Fibroblast of skin of abdomen (primary cell): ENCODE data around the gene TMEM163.

ENCODE experiments used
- DNase-seq: peaks from one replicate; pipeline ENCODE4 v3.0.0-alpha.2; 2013

TMEM163 gene

GRCh38 chr2:134690629-134691215 is 28.1 kb downstream of the TMEM163 start:
- no peak for DNase-seq

- DNase-seq: no peak
Measured at GRCh38 chr2:134689315-134689714, 29.5 kb downstream of the TMEM163 start.

GRCh38 chr2:134685967-134686366 is 32.8 kb downstream of the TMEM163 start:
- DNase-seq: no peak

GRCh38 chr2:134683561-134684112 is 35.2 kb downstream of the TMEM163 start:
- no peak for DNase-seq

- no peak for DNase-seq
Measured at GRCh38 chr2:134682726-134683125, 36.1 kb downstream of the TMEM163 start.

- DNase-seq: no peak
Measured at GRCh38 chr2:134681201-134681600, 37.6 kb downstream of the TMEM163 start.

GRCh38 chr2:134679745-134680144 is 39.1 kb downstream of the TMEM163 start:
- no peak for DNase-seq

GRCh38 chr2:134679294-134679693 is 39.5 kb downstream of the TMEM163 start:
- no peak for DNase-seq

GRCh38 chr2:134677856-134678756 is 40.7 kb downstream of the TMEM163 start:
- DNase-seq: no peak

- no peak for DNase-seq
Measured at GRCh38 chr2:134676960-134677359, 41.8 kb downstream of the TMEM163 start.

GRCh38 chr2:134675314-134675713 is 43.5 kb downstream of the TMEM163 start:
- no peak for DNase-seq

- no peak for DNase-seq
Measured at GRCh38 chr2:134674687-134675086, 44.1 kb downstream of the TMEM163 start.

- no peak for DNase-seq
Measured at GRCh38 chr2:134671513-134671912, 47.3 kb downstream of the TMEM163 start.

GRCh38 chr2:134670955-134671354 is 47.8 kb downstream of the TMEM163 start:
- DNase-seq: no peak

- no peak for DNase-seq
Measured at GRCh38 chr2:134669731-134670669, 48.8 kb downstream of the TMEM163 start.

- no peak for DNase-seq
Measured at GRCh38 chr2:134668821-134669220, 50.0 kb downstream of the TMEM163 start.

- no peak for DNase-seq
Measured at GRCh38 chr2:134667541-134667940, 51.3 kb downstream of the TMEM163 start.

GRCh38 chr2:134667081-134667480 is 51.7 kb downstream of the TMEM163 start:
- no peak for DNase-seq

GRCh38 chr2:134665727-134666506 is 52.9 kb downstream of the TMEM163 start:
- DNase-seq: no peak

- DNase-seq: no peak
Measured at GRCh38 chr2:134663451-134664450, 55.0 kb downstream of the TMEM163 start.
